GM18517 (cell line): Measurements from ENCODE around the gene DPYD.

Source experiments
- ATAC-seq: cut with Tn5 transposase; IDR thresholded peaks from one replicate; pipeline ENCODE4 v1.9.1; 2021; ENCODE audit warnings: mild to moderate bottlenecking, moderate library complexity; ENCODE audit not compliant: unreplicated experiment

Gene DPYD

DNA sequence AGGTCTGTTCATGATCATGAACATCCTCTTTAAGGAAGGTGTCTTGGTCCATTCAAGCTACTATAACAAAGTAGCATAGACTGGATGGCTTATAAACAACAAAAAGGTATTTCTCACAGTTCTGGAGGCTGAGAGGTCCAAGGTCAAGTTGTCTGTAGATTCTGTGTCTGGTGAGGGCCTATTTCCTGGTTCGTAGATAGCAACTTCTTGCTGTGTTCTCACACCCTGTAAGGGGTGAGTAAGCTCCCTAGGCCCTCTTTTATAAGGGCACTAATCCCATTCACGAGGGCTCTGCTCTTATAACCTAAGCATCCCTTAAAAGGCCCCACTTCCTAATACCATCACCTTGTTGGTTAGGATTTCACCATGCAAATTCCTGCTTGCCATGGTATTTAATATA lies 851.5 kb downstream of the DPYD start:
- ATAC-seq: no peak

DNA sequence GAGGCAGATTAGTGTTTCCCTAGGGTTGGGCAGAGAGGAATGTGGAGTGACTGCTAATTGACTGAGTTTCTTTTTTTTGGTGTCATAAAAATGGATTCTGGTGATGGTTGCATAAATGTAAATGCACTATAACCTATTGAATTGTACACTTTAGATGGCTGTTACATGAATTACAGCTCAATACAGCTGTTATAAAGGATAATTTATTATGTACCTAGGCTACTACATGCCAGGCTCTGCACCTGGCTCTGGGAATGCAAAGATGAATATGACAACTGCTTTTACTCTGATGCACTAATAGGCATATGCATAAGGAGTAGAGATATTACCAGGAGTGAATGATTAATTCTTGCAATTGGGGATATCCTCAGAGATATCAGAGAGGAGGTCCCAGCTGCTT lies 854.0 kb downstream of the DPYD start:
- ATAC-seq: no peak

DNA sequence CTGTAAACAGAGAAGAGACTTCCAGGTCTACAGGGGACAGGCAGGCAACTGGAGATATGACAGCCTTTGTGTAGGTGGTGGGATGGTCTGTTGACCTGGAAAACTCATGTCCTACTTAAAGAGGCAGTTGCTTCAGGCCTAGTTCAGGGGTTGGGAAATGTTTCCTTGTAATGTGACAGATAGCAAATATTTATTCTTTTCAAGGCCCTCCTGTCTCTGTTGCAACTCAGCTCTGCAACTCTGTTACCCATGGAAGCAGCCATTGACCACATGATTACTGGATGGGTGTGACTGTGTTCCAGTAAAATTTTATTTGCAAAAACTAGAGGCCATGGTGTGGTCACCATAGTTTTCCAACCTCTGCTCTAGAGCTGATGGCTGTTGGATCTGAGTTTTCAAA lies 857.3 kb downstream of the DPYD start:
- ATAC-seq: no peak

DNA sequence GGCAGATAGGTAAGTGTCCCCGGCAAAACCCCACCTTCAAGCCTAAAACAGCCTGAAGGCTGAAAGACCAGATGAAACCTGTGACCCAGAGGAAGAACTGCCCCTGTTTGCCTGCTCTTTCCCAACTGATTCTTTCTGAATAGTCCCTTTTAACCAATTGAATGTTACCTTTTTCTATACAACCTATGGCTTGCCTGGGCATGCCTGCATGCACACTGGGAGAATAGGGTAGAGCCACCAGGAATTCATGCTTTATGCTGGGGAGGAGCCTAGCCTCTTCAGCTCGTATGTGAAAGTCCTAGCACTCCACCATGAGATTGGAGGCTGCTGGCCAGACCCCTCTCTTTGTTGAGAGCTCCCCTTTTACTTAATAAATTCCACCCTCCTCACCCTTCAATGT lies 859.2 kb downstream of the DPYD start:
- ATAC-seq: no peak

DNA sequence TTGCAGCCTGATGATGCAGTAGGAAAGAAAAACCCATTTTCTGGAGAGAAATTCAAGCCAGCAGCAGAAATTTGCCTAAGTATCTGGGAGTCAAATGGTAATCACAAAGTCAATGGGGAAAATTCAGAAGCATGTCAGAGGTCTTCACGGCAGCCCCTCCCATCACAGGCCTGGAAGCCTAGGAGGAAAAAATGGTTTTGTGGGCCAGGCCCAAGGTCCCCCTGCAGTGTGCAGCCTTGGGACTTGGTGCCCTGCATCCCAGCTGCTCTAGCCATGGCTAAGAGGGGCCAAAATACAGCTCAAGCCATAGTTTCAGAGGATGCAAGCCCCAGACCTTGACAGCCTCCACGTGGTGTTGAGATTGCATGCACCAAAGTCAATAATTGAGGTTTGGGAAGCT lies 864.4 kb downstream of the DPYD start:
- ATAC-seq: no peak

DNA sequence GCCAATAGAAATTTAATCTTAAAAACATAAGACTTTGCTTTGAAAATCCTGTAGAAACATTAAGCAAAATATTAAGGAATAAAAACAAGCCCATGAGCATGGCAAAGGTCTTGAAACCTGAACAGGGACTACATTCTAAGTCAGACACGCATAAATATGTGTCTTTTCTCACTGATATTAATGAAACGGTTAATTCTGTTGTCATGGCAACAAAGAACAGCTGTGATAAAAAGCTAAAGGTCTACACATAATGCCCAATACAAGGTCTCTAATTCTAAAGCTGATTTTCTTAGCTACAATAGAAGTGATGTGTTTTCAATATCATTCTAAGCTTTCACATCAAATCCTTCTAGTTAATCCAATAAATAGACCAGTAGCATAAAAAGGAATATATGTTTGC lies 867.6 kb downstream of the DPYD start:
- ATAC-seq: no peak

DNA sequence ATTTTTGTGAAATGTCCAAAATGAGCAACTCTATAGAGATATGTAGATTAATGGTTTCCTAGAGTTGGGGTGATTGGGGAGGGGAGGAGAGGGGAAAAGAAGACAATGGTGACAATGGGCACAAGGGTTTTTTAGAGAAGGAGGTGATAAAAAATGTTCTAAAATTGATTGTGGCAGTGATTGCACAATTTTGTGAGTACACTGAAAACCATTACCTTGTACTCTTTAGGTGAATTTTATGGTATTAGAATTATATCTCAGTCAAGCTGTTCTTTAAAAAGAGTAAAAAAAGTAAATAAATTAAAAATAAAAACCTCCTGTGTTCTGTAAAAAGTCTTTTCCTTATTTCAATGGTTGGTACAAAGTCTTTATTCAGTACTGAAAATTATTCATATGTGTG lies 869.0 kb downstream of the DPYD start:
- no peak for ATAC-seq

DNA sequence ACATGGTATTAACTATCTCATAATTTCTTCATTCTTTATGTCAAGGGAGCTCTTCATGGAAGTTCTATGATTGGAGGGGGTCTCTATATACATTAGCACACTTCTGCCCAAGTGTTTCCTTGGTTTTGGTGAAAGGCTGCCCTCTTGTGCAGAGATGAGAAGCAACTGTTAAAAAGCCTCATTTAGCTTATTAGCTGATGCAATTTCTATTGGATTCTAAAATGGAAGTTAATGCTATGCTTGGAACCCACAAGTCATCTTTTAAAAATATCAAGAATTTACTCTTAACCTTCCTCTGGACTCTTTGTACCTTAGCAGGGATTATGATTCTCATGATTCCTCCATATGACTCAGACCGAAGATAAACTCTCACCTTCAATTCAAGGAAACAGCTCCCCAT lies 870.3 kb downstream of the DPYD start:
- no peak for ATAC-seq

DNA sequence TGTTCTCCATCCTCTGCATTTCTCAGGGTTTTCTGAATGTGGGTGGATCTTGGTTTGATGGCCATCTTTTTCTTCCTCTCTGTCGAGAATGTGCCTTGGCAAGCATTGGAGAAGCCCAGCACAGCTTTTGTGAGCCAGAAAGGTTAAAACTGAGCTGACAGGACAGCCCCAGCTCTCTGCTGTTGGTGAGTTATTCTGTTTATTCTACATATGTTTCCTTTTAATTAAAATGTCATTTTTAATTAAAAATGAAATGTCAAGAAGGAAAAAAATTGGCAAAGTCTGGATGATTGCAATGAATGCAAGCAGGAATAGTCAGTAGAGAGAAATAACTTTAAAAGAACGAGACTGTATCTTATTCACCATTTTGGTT lies 873.4 kb downstream of the DPYD start:
- no peak for ATAC-seq

DNA sequence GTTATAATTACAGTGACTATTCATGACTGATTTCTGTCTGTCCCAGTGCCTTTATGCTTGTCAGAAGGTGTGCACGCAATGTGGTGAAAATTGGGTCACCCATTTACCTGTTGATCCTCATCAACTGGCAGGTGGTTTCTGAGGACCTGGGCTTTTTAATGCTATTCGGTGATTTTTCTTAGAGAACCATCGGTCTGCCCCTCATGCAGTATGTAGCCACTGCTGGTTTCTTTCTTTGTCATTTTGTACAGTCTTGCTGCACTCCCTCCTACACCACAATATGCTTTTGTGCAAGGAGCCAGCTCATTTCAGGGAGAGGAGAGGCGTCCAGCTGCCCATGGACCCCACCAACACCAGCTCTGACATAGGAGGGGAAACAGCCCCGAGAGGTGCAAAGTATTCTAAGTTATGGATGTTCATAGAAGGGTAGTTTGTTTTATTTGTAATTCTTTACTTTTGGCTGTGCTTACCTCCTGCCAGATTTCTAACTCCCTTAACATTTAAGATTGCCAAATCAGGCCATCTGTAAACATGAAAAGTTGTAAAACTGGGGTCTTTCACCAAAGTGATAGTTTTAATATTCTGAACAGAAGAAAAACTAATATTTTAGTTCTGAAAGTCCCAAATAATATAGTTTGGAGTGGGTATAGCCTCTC lies 873.9 kb downstream of the DPYD start:
- no peak for ATAC-seq

DNA sequence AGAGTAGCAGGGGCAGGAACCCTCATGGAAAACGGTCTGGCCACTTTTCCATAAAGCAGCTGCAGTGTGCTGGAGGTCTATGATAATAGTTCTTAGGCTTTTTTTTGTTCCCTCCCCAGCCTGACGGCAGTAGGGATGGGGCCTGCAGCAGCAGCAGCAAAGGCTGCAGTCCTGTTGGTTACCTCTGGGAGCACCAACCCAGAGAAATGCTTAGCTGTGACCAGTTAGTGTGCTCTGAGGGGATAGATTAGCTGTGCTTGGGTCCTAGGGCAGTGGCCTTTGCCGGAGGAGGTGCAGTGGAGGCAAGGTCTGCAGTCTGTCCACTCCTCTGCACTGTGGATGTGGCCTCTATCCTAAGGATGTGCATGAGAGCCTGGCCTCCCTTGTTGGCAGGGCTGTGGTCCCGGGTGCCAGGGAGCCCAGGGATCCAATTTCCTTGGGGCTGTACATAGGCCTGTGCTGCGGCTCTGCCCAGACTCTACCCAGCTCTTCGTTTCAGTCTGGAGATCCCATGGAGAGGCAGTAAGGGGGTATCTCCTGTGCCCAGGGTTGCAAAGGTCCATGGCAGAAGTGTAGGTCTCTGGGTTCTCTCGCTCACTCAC lies 876.6 kb downstream of the DPYD start:
- no peak for ATAC-seq

DNA sequence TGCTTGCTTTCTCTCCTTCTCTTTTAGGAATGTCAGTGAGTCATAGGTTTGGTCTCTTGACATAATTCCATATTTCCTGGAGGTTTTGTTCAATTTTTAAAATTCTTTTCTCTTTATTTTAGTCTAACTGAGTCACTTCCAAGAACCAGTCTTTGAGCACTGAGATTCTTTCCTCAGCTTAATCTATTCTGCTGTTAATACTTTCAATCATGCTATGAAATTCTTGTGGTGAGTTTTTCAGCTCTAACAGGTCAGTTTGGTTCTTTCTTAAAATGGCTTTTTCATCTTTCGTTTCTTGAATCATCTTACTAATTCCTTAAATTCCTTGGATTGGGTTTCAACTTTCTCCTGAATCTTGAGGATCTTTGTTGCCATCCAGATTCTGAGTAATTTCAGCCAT lies 878.3 kb downstream of the DPYD start:
- no peak for ATAC-seq

DNA sequence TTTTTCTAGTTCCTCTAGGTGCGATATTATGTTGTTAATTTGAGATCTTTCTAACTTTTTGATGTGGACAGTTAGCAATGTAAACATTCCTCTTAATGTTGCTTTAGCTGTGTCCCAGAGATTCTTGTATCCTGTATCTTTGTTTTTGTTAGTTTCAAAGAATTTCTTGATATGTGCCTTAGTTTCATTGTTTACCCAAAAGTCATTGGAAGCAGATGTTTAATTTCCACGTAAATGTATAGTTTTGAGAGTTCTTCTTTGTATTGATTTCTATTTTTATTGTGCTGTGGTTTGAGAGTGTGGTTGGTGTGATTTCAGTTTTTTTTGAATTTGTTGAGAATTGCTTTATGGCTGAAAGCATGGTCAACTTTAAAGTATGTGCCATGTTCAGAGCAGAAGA lies 879.8 kb downstream of the DPYD start:
- ATAC-seq: no peak

DNA sequence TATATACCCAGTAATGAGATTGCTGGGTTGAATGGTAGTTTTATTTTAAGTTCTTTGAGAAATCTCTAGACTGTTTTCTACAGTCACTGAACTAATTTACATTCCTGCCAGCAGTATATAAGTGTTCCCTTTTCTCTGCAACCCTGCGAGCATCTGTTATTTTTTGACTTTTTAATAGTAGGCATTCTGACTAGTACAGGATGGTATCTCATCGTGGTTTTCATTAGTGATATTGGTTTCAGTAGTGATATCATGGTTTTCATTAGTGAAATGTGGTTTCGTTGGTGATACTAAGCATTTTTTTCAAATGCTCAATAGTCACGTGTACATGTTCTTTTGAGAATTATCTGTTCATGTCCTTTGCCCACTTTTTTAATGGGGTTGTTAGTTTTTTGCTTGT lies 882.4 kb downstream of the DPYD start:
- no peak for ATAC-seq

DNA sequence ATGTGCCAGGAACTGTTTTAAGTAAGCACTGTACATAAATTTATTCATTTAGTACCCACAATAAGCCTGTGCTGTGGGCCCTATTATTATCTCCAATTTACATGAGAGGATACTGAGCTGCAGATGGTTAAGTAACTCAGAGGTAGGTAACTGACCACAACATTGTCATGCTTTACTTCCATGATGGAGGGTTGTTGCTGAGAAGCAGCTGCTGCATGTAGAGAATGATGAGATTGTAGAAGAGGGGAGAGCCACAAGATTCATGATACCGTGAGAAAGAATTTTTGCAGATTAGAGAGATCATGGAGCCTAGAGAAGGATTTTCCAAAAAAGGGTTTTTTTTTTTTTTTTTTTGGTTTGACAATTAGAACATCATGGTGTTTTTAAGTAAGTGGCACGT lies 886.2 kb downstream of the DPYD start:
- no peak for ATAC-seq

DNA sequence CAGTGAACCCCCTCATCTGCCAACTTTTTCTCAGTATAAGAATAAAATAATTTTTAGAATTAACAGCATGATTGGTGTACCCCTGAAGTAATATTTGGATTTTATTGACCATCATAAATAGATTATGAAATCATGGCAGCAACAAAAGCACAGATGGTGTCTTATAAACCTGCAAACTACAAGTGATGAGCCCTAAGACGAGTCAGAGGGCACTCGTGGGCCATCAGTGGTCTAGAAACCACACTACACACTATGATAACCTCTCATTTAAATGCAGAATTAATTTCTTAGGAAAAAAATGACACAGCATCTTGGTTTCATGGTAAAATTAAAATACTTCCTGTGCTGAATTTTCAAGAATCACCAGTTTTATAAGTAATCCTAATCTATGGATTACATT lies 886.9 kb downstream of the DPYD start:
- no peak for ATAC-seq
